B cell (primary cell): ENCODE results near the gene NFIB.

ENCODE experiments used
- CTCF ChIP-seq: fragments of 200-600 bp; IDR thresholded peaks from one replicate; pipeline ENCODE4 v1.8.0; 2022; ENCODE audit warnings: antibody characterized with exemption, mild to moderate bottlenecking
- EZH2 ChIP-seq: IDR thresholded peaks from 2 replicates; pipeline ENCODE4 v1.6.1; 2012; ENCODE audit warnings: borderline replicate concordance, low read depth, mild to moderate bottlenecking, moderate library complexity, low read length; ENCODE audit not compliant: insufficient read depth, poor library complexity, severe bottlenecking

DNA sequence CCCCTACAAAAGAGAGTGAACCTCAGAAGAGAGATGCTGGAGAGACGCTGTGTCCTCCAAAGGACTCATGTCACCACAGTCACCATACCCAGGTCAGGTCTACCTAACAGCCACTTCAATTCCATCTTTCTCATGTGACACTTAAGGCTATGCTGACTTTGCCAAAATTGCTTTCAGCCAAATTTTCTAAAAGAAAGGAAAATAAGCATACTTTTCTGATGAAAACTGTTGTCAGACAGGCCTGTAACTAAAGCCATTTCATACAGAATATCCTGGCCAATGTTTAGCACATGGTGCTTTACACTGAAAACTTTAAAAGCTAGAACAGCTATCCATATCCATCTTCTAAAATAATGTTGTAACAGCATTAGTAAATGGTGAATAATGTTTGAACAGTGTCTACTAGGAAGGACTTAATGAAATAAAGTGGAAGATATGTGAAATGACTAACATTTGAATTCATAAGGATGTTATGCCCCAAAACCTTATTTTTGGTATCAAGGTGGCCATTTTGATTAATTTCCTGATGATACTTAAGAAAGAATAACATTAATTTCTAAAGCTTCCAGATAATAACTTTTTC is 97.2 kb downstream of the NFIB start:
- no peak for TF ChIP-seq CTCF
- TF ChIP-seq EZH2: no peak
